HG02678 (cell line): ENCODE data around the gene THTPA.
A peak's percentile ranks its signal among the peaks of the same experiment; 100 is the strongest.
"Not testable (repeated sequence)": the region's sequence is repeated elsewhere in the genome, so short reads cannot be mapped to it uniquely, and the experiment has no call there.

ENCODE experiments used
- ATAC-seq: cut with Tn5 transposase; IDR thresholded peaks from one replicate; pipeline ENCODE4 v1.9.1; 2021; ENCODE audit warnings: mild to moderate bottlenecking, moderate library complexity; ENCODE audit not compliant: unreplicated experiment

Gene THTPA

DNA sequence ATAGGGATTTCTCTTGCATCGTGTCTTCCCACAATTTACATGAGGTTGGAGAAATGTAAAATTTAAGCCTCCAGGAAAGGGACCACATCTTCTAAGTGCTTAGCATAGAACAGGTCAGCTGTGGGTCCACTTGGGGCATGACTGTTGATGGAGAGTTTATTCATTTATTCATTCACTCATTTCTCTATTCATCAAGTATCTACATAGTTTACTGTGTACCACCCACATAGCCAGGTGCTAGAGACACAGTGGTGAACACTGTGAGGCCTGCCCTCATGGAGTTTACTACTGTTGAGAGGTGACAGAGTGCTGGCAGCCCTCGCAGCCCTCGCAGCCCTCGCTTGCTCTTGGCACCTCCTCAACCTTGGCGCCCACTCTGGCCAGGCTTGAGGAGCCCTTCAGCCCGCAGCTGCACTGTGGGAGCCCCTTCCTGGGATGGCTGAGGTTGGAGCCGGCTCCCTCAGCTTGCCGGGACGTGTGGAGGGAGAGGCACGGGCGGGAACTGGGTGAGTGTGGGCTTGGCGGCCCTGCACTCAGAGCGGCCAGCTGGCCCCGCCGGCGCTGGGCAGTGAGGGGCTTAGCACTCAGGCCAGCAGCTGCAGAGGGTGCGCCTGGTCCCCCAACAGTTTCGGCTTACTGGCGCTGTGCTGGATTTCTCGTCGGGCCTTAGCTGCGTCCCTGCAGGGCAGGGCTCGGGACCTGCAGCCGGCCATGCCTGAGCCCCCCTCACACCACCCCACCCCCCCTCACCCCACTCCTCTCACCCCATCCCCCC is 24.3 kb downstream of the THTPA start:
- no peak for ATAC-seq

GRCh38 chr14:23580948-23581281 is 24.8 kb downstream of the THTPA start:
- ATAC-seq, result no peak

DNA sequence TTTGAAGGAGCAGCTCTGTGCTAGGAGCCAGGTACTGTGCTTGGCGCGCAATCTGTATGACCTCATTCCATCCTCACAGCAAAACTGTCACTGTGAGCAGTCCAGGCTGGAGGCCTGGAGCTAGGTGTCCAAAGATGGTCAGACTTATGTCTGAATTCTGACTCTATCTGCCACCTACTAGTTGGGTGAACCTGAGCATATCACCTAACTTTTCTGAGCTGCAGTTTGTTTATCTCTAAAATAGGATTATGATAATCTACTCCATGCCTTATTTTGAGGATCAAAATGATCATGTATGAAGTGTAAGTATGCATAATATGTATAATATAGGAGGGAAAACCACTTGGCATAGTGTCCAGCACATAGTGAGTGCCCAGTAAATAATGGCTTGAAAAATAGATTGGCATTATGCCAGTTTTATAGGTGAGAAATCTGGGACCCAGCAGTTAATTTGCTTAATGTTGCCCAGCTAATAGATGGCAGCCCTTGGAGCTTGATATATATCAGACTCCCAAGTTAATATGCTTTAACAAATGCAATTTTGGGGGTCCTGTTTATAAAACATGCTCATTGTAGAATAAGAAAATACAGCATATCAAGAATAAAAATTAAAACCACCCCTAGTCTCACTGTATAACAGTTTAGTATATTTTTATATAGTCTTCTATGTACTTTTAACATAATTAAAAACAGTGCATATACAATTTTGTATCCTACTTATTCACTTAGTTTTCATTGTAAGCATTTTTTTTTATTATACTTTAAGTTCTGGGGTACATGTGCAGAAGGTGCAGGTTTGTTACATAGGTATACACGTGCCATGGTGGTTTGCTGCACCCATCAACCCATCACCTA is 27.1 kb downstream of the THTPA start:
- ATAC-seq, result no peak

- ATAC-seq, result not testable (repeated sequence)
Measured at GRCh38 chr14:23583761-23584526, 27.9 kb downstream of the THTPA start.

GRCh38 chr14:23584527-23585203 is 28.6 kb downstream of the THTPA start:
- not testable (repeated sequence) for ATAC-seq

- ATAC-seq, result peak; percentile 97
Measured at GRCh38 chr14:23588884-23589598, 33.0 kb downstream of the THTPA start.

- no peak for ATAC-seq
Measured at GRCh38 chr14:23589606-23590005, 33.5 kb downstream of the THTPA start.

DNA sequence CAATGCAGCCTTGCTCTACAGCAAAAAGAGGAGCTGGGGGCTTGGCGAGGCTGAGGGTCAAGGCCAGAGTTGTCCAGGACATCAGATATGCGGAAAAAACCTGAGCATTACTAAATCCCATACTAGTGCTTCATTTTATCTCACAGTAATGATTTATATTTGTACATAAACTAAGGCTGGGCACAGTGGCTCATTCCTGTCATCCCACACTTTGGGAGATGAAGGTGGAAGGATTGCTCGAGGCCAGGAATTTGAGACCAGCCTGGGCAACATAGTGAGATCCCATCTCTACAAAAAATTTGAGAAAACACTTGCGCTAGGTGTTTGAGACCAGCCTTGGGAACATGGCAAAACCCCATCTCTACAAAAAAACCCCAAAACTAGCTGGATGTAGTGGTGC is 34.1 kb downstream of the THTPA start:
- no peak for ATAC-seq

- not testable (repeated sequence) for ATAC-seq
Measured at GRCh38 chr14:23594191-23594590, 38.1 kb downstream of the THTPA start.

DNA sequence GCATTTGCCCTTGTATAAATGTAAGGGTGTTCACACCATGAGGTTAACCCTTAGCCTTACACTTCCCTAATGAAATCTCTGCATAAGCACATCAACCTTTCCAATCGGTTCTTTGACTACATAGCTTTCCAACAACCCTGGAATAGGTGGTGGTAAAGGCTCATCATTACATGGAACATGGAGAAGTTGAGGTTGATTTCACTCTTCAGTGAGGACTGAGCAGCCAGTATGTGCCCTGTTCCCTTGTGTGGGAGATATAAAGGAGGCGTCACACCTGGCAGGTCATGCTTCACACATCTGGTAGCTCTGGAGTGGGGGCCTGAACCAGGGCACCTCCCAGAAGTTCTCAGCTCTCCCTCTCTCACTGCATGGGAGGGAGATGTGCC is 44.2 kb downstream of the THTPA start:
- no peak for ATAC-seq

DNA sequence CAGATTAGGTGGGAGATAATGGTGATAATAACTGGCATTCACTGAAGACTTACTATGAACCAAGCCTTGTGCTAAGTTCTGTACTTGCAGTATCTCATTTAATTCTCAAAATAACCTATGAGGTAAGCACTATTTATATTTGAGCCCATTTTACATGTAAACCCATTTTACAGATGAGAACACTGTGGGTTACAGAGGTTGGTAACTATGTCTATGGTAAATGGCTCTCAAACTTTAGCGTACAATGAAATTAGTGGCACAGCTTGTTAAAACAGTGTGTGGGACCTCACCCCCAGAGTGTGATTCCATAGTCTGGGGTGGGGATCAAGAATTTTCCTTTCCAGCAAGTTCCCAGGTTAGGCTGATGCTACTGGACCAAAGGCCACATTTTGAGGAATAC is 44.7 kb downstream of the THTPA start:
- no peak for ATAC-seq

DNA sequence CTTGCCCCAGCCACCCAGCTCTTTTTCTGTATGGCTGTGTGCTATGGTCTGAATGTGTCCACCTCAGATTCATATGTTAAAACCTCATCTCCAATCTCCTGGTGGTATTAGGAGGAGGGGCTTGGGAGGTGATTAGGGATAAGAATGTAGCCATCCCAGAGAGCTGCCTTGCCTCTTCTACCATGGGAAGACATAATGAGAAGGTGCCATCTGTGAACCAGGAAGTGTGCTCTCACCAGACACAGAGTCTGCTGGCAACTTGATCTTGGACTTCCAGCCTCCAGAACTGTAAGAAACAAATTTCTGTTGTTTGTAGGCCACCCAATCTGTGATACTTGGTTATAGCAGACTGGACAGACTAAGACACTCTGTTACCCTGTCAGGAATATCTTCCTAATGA is 45.4 kb downstream of the THTPA start:
- ATAC-seq, result no peak

- no peak for ATAC-seq
Measured at GRCh38 chr14:23601845-23602180, 45.7 kb downstream of the THTPA start.

DNA sequence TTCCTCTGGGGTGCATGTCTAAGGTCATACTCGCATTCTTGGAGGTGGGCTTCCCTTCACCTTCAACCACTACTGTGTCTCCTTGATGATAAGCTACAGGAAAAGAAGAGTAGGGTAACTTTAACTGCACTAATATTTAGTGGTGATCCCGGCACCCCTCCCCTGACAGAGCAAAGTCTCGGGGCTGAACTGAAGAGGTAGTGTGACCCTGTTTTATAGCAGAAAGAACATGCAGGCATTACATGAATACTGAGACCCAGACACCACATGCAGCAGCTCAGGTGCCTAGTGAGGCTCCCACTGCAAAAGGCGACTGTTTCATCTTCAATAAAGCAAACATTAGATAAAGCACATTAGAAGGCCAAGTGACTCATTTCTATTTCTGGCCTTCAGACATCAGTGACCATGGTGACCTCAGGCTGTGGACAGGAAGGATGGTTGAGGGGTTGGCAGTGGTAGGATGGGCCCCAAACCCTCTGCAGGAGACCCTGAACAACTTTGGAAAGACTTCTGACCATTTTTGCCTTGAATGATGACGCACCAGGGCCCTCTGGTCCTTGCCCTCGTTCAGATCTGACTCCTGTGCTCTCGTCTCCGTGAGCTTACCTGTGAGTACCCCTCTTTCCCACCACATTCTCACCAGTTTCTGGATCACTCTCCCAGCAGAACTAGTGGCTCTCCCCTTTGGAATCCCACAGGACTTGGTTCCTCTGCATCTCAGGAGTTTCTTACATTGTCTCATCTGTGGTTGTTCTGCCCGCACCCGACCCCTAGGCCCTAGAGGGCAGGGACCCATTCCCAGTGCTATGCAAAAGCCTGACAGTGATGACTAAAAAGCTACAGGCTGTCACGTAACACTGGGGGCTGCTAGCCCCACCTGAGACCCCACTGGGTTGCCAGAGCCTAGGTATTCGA is 46.4 kb downstream of the THTPA start:
- ATAC-seq, result no peak

DNA sequence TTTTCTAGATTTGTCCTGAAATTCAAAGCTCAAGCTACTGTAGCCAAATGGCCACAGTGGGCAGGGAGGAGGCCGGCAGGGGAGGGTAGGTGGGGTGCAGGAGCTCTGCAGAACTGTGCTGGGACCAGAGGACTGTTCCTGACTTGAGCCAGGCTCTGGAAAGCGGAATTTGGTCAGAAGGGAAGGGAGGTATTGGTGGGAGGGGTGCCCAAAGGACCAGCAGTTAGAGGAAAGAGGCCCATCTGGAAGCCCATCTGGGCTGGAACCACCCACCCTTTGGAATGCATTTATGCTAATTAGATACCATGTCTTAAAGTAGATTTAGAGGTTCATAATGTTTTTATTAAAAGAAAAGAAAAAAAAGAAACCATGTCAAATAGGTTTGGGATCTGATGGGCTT is 47.0 kb downstream of the THTPA start:
- ATAC-seq, result no peak

DNA sequence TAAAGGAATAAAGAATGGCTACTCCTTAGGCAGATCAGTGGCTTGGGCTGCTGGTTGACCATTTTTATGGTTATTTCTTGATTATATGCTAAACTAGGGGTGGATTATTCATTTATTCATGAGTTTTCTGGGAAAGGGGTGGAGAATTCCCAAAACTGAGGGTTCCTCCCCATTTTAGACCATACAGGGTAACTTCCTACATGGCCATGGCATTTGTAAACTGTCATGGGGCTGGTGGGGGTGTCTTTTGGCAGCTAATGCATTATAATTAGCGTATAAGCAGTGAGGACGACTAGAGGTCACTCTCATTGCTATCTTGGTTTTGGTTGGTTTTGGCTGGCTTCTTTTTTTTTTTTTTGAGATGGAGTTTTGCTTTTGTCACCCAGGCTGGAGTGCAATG is 48.1 kb downstream of the THTPA start:
- no peak for ATAC-seq

DNA sequence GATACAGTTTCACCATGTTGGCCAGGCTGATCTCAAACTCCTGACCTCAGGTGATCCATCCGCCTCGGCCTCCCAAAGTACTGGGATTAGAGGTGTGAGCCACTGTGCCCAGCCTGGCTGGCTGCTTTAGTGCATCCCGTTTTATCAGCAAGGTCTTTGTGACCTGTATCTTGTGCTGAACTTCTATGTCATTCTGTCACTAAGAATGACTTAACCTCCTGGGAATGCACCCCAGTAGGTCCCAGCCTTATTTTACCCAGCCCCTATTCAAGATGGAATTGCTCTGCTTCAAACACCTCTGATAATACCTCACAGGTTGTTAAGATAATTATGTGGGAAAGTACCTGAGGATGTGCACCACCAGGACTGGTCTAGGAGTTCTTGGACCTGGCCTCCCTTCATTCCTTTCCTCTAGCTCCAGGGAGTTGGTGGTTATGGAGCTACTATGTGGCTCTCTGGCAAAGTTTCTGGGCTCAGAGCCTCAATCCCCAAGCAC is 48.7 kb downstream of the THTPA start:
- ATAC-seq, result no peak

GRCh38 chr14:23605931-23606585 is 50.0 kb downstream of the THTPA start:
- ATAC-seq, result peak; percentile 79

GRCh38 chr14:23608454-23608853 is 52.4 kb downstream of the THTPA start:
- no peak for ATAC-seq
